ENCODE data around the gene KRT5. TPM values are rescaled to one million over a fixed set of nuclear protein-coding genes. Genes with fewer than 3 reads are reported as not detected.
"Not testable (repeated sequence)": the region's sequence is repeated elsewhere in the genome, so short reads cannot be mapped to it uniquely, and the experiment has no call there.

Gene KRT5
- total RNA-seq, 1 donor from 2014 or later: 0.16 TPM

DNA sequence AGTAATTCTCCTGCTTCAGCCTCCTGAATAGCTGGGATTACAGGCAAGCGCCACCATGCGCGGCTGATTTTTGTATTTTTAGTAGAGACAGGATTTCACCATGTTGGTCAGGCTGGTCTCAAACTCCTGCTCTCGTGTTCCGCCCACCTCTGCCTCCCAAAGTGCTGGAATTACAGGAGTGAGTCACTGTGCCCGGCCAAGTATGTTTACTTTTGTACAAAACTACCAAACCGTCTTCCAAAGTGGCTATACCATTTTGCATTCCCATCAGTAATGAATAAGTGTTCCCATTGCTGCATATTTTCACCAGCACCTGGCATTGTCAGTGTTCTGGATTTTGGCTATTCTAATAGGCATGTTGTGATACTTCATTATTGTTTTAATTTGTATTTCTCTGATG lies 18.7 kb downstream of the KRT5 start:
- ATAC-seq (no peak), DNase-seq (ENCODE audit: missing footprints) (no peak)
- intact Hi-C loops (cut with DNase I): no loop called here

GRCh38 chr12:52500574-52500973 lies 19.6 kb downstream of the KRT5 start:
- DNase-seq (ENCODE audit: missing footprints); ATAC-seq; intact Hi-C loops (cut with DNase I): not testable (repeated sequence)

GRCh38 chr12:52499806-52500560 lies 20.2 kb downstream of the KRT5 start:
- ATAC-seq (no peak), DNase-seq (ENCODE audit: missing footprints) (no peak)
- intact Hi-C loops (cut with DNase I): no loop called here

DNA sequence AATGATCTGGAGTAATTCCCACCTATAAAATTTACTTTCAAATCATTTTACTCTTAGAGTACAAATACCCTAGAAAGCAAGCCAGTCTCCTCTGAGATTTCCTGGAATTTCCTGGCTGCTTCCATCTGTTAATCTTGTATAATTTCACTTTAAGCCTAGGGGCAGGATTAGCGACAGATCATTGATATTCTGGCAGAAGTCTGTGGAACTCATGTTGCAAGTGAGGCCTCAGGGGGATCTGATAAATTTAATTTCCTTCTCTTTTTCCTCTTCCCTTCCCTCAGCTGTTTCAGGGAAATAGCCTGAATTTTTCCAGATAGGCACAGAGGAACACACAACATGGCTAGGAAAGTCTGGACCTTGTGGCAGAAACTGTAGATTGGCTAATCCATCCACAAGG lies 21.2 kb downstream of the KRT5 start:
- ATAC-seq: no peak
- intact Hi-C loops (cut with DNase I): no loop called here

DNA sequence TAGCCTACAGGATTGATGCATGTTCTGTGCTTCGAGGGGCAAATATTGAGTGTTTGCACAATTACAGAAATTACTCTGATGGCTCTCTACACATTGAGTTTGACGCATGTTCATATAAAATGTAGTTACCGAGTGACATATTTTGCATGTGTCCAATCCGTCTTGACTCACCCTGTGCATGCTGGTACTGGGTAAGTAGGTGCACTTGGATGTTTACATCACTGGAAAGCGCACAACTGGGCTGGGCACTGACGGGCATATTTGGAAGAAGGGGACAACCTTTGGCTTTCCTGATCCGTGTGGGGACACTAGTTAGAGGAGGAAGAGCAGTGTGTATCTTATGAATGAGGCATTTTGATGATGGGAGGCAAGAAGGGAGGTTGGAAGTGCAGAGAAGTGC lies 22.2 kb downstream of the KRT5 start:
- intact Hi-C loops (cut with DNase I): no loop called here
- DNase-seq (ENCODE audit: missing footprints) (no peak), ATAC-seq (no peak)

More for the DNA sequence above, 21.2 kb downstream of the KRT5 start:
- no peak for DNase-seq (ENCODE audit: missing footprints)

GRCh38 chr12:52496590-52497071 lies 23.6 kb downstream of the KRT5 start:
- no peak for DNase-seq (ENCODE audit: missing footprints)
- intact Hi-C loops (cut with DNase I): no loop called here
- ATAC-seq: peak; percentile 27

GRCh38 chr12:52496054-52496453 lies 24.1 kb downstream of the KRT5 start:
- ATAC-seq (no peak), DNase-seq (ENCODE audit: missing footprints) (no peak)
- intact Hi-C loops (cut with DNase I): no loop called here

GRCh38 chr12:52495389-52495788 lies 24.8 kb downstream of the KRT5 start:
- DNase-seq (ENCODE audit: missing footprints) (no peak), ATAC-seq (no peak)
- intact Hi-C loops (cut with DNase I): no loop called here

DNA sequence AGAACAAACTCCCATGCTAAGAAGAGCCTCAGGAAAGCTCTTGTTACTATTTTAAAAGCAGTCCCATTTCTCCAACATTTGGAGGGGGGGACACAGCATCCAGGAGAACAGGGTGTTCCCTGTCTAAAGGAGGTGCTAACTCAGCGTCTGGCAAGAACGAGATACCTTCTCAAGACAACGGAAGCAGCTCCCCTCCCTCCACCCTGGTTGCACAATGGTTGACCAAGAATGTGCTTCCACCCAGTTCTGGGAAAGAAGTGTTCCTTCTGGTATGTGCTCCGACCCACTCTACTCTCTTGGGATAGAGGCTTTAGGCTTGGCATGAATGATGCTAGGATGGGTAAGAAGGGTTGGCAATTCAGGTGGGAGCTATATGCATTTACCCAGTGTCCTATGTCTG lies 25.7 kb downstream of the KRT5 start:
- peak; percentile 75 for ATAC-seq
- intact Hi-C loops (cut with DNase I): no loop called here

GRCh38 chr12:52494100-52494499 lies 26.1 kb downstream of the KRT5 start:
- no peak for ATAC-seq
- no peak for DNase-seq (ENCODE audit: missing footprints)
- intact Hi-C loops (cut with DNase I): no loop called here

More for the DNA sequence above, 25.7 kb downstream of the KRT5 start:
- DNase-seq (ENCODE audit: missing footprints): no peak

- intact Hi-C loops (cut with DNase I): no loop called here
- ATAC-seq: no peak
- DNase-seq (ENCODE audit: missing footprints): no peak
Measured at GRCh38 chr12:52493172-52493571, 27.0 kb downstream of the KRT5 start, which contains the start of gene KRT6A. TSS of gene KRT6A (minus strand) at chr12:52493257. CDS start at chr12:52493188, 69 bp downstream.

DNA sequence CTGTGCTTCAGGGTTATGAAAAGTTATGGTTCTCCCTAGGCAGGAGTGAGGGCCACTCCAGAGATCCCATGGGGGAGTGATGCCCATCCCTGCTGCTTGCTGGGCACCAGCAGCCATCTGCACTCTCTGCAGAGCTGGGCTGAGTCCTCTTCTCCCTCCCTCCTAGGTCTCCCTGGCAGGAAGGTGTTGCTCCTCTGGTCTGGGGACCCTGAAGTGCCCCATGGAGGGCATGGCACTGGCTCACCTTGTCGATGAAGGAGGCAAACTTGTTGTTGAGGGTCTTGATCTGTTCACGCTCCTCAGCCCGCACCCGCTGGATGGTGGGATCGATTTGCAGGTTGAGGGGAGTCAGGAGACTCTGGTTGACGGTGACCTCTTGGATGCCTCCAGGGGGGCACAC lies 27.8 kb downstream of the KRT5 start:
- ATAC-seq; intact Hi-C loops (cut with DNase I); DNase-seq (ENCODE audit: missing footprints): not testable (repeated sequence)

- DNase-seq (ENCODE audit: missing footprints); ATAC-seq; intact Hi-C loops (cut with DNase I): not testable (repeated sequence)
Measured at GRCh38 chr12:52491495-52491894, 28.7 kb downstream of the KRT5 start.

- intact Hi-C loops (cut with DNase I): no loop called here
- no peak for ATAC-seq
- DNase-seq (ENCODE audit: missing footprints): no peak
Measured at GRCh38 chr12:52488736-52489135, 31.5 kb downstream of the KRT5 start.

GRCh38 chr12:52487744-52488443 lies 32.3 kb downstream of the KRT5 start:
- DNase-seq (ENCODE audit: missing footprints); intact Hi-C loops (cut with DNase I); ATAC-seq: not testable (repeated sequence)

DNA sequence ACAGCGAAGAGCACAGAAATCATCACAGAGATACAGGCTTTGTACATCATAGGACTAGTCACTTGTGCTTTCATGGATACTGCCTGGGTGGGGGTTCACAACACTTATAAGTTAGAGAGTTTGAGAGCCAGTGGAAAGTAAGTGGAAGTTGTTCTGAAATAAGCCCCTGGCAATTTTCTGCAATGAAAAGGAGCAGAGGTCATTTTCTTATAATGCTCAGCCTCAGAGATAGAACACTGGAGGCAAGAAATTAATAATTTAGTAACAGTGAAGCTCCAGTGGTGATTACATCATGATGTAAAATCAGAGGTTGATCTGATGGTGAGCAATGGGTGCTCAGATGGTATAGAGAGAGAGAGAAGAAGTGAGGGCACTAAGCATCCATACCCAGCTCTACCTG lies 33.0 kb downstream of the KRT5 start:
- DNase-seq (ENCODE audit: missing footprints) (no peak), ATAC-seq (no peak)
- intact Hi-C loops (cut with DNase I): no loop called here

DNA sequence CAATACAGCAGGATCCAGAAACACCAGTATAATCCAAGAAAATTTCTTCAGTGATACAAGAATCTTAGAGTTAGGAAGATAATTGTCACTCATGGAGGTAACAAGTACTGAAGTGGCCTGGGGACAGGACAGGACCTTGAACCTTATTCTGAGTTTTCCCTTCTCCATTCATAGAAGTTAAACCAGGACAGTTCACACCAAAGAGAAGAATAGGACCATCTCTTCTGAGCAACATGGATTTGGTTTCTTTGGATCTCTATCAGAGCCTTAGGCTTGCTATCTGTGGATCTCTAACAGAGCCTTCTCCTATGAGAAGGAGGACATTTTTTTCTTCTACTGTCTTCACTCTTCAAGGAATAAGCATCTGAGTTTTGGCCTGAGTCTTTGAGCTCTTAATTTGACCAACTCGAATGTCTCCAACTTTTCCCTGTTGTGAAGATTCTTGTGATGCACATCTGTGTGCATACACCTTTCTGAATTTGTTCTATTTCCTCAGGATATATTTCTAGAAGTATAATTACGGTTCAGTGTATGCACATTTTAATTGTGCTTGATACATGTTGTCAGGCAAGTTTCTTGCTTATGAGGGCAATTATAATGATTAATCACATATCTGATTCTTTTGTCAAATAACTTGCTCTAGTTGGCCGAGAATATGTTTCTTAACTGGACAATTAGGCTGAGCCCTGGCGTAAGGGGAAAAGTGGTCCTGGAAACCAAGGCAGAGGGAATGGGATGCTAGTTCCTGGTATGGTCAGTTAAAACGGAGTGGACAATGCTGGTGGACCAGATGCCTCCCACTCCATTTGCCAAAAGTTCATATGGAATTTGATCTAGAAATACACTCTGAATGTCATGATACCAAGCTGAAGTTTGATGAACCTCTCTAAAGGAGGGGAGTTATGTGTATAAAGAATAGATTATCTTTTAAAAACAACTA lies 33.8 kb downstream of the KRT5 start:
- DNase-seq (ENCODE audit: missing footprints) (no peak), ATAC-seq (no peak)
- intact Hi-C loops (cut with DNase I): no loop called here

DNA sequence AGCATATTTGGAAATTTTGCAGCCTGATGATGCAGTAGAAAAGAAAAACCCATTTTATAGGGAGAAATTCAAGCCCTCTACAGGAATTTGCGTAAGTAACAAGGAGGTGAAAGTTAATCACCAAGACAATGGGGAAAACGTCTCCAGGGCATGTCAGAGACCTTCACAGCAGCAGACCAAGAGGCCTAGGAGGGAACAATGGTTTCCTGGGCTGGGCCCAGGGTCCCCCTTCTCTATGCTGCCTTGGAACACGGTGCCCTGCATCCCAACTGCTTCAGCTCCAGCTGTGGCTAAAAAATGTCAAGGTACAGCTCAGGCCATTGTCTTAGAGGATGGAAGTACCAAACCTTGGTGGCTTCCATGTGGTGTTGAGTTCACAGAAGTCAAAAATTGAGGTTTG lies 40.1 kb downstream of the KRT5 start:
- ATAC-seq (no peak), DNase-seq (ENCODE audit: missing footprints) (no peak)
- intact Hi-C loops (cut with DNase I): no loop called here

DNA sequence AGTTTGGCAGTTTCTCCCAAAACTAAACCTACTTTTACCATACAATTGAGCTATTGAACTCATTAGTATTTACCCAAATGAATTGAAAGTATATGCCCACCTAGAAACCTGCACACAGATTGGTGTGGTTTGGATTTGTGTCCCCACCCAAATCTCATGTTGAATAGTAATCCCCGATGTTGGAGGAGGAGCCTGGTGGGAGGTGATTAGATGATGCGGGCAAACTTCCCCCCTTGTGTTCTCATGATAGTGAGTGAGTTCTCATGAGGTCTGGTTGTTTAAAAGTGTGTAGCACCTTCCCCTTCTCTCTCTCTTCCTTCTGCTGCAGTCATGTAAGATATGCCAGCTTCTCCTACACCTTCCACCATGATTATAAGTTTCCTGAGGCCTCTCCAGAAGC lies 42.5 kb downstream of the KRT5 start:
- ATAC-seq (no peak), DNase-seq (ENCODE audit: missing footprints) (no peak)
- intact Hi-C loops (cut with DNase I): no loop called here
